Astrocyte (in vitro differentiated cells and primary cell): ENCODE data around the gene SNX8.
"Not testable (repeated sequence)": the region's sequence is repeated elsewhere in the genome, so short reads cannot be mapped to it uniquely, and the experiment has no call there.

Source experiments
- CTCF ChIP-seq: IDR thresholded peaks from 2 replicates; pipeline ENCODE4 v1.5.1; 2011; ENCODE audit warnings: low read depth, mild to moderate bottlenecking, inconsistent platforms, low read length, moderate library complexity; ENCODE audit not compliant: insufficient read depth
- EZH2 ChIP-seq: IDR thresholded peaks from 2 replicates; pipeline ENCODE4 v1.6.1; 2012; ENCODE audit warnings: mild to moderate bottlenecking, low read length, inconsistent platforms; ENCODE audit not compliant: insufficient read depth

- not testable (repeated sequence) for TF ChIP-seq CTCF, EZH2
Measured at GRCh38 chr7:2269089-2269990, 44.9 kb downstream of the SNX8 start.
